DMS79 treated with DMSO at 0.1 percent for 48 hours (cell line): ENCODE data around the gene WNK4.
"Not testable (repeated sequence)": the region's sequence is repeated elsewhere in the genome, so short reads cannot be mapped to it uniquely, and the experiment has no call there.

Experiments used
- DNase-seq: peaks from one replicate; lab custom pipeline; 2025; lab: John Stamatoyannopoulos, UW

Gene WNK4

GRCh38 chr17:42779936-42780850, at the start of gene WNK4:
Gene WNK4 (plus strand): TSS chr17:42780610. CDS start chr17:42780699, 89 bp downstream.
- peak; percentile 5 for DNase-seq

- DNase-seq = no peak
These were observed 39.7 kb upstream of the WNK4 start for GRCh38 chr17:42740699-42741098.

- not testable (repeated sequence) for DNase-seq
These were observed 37.5 kb upstream of the WNK4 start for GRCh38 chr17:42742916-42743315.

GRCh38 chr17:42743595-42744282, 36.7 kb upstream of the WNK4 start:
- DNase-seq = peak; percentile 40

GRCh38 chr17:42744283-42744805, 36.1 kb upstream of the WNK4 start:
- DNase-seq = peak; percentile 53

- peak; percentile 90 for DNase-seq
These were observed 35.4 kb upstream of the WNK4 start, which contains the start of gene EZH1 for GRCh38 chr17:42744806-42745617. Gene EZH1 (minus strand): TSS chr17:42745040. CDS start chr17:42728941, 16,099 bp downstream.

- no peak for DNase-seq
These were observed 32.1 kb upstream of the WNK4 start for GRCh38 chr17:42748202-42748907.

GRCh38 chr17:42748908-42749798, 31.3 kb upstream of the WNK4 start:
- no peak for DNase-seq

- no peak for DNase-seq
These were observed 29.6 kb upstream of the WNK4 start for GRCh38 chr17:42750739-42751344.

GRCh38 chr17:42751628-42752027, 28.8 kb upstream of the WNK4 start:
- DNase-seq = no peak

GRCh38 chr17:42754782-42755181, 25.6 kb upstream of the WNK4 start:
- DNase-seq = peak; percentile 67

- no peak for DNase-seq
These were observed 20.3 kb upstream of the WNK4 start for GRCh38 chr17:42759982-42760651.

GRCh38 chr17:42760652-42761581, 19.5 kb upstream of the WNK4 start, which contains the start of gene RAMP2:
Gene RAMP2 (plus strand): TSS chr17:42761227. CDS start chr17:42761262, 35 bp downstream.
- DNase-seq = peak; percentile 31

- DNase-seq = no peak
These were observed 18.8 kb upstream of the WNK4 start for GRCh38 chr17:42761638-42762037.

- no peak for DNase-seq
These were observed 14.3 kb upstream of the WNK4 start for GRCh38 chr17:42766124-42766523.

GRCh38 chr17:42767512-42767911, 12.9 kb upstream of the WNK4 start:
- DNase-seq = no peak

GRCh38 chr17:42768006-42768405, 12.4 kb upstream of the WNK4 start:
- not testable (repeated sequence) for DNase-seq

GRCh38 chr17:42769964-42770363, 10.4 kb upstream of the WNK4 start:
- DNase-seq = not testable (repeated sequence)
